DND-41 (cell line): ENCODE results near the gene C18orf63.

Source experiments
- ATAC-seq: fragments of 200-7000 bp; cut with Tn5 transposase; 3 replicates; pipeline ENCODE4 v1.9.1; 2021; ENCODE audit warnings: low read depth; ENCODE audit not compliant: insufficient read depth
- DNase-seq: peaks from one replicate; pipeline ENCODE4 v3.0.0-alpha.2; 2020
- H2AFZ ChIP-seq: 2 replicates; pipeline ENCODE4 v1.6.0; 2012; ENCODE audit warnings: low read depth, low read length
- H3K27ac ChIP-seq: 2 replicates; pipeline ENCODE4 v1.5.1; 2012; ENCODE audit warnings: low read length, inconsistent platforms
- H3K27me3 ChIP-seq: fragments of 200-600 bp; sonication (generic); 2 replicates; pipeline ENCODE4 v1.6.0; 2012; ENCODE audit warnings: low read length, mild to moderate bottlenecking, inconsistent platforms; ENCODE audit not compliant: insufficient read depth, poor library complexity
- H3K36me3 ChIP-seq: 2 replicates; pipeline ENCODE4 v1.5.1; 2012; ENCODE audit warnings: low read length, inconsistent platforms; ENCODE audit not compliant: insufficient read depth
- H3K4me1 ChIP-seq: 2 replicates; pipeline ENCODE4 v1.5.1; 2012; ENCODE audit warnings: mild to moderate bottlenecking, low read length; ENCODE audit not compliant: insufficient read depth
- H3K4me2 ChIP-seq: 2 replicates; pipeline ENCODE4 v1.6.0; 2012; ENCODE audit warnings: mild to moderate bottlenecking, moderate library complexity, low read length, inconsistent platforms; ENCODE audit not compliant: insufficient read depth
- H3K4me3 ChIP-seq, 2 experiments: fragments of 200-600 bp in 1 of 2; shearing (Covaris generic) in 1 of 2; 2 replicates each; pipeline ENCODE4 v1.5.1; 2012 to 2016; ENCODE audit warnings: inconsistent platforms in 2 of 2, low read length in 2 of 2, mild to moderate bottlenecking in 2 of 2, low read depth in 1 of 2, moderate library complexity in 1 of 2
- H3K79me2 ChIP-seq: 2 replicates; pipeline ENCODE4 v1.6.0; 2012; ENCODE audit warnings: low read length, inconsistent platforms; ENCODE audit not compliant: insufficient read depth
- H3K9ac ChIP-seq: 2 replicates; pipeline ENCODE4 v1.6.0; 2012; ENCODE audit warnings: low read depth, mild to moderate bottlenecking, inconsistent platforms, low read length, moderate library complexity
- H3K9me3 ChIP-seq: 2 replicates; pipeline ENCODE4 v1.5.1; 2012; ENCODE audit warnings: low read length, moderate library complexity, mild to moderate bottlenecking, inconsistent platforms; ENCODE audit not compliant: insufficient read depth, severe bottlenecking
- H4K20me1 ChIP-seq: 2 replicates; pipeline ENCODE4 v1.6.0; 2012; ENCODE audit warnings: low read length; ENCODE audit not compliant: insufficient read depth
- CTCF ChIP-seq: IDR thresholded peaks from 2 replicates; pipeline ENCODE4 v1.5.1; 2012; ENCODE audit warnings: borderline replicate concordance, low read length, moderate library complexity, mild to moderate bottlenecking; ENCODE audit not compliant: poor library complexity, severe bottlenecking; ENCODE audit errors: extremely low read depth
- EZH2 ChIP-seq: IDR thresholded peaks from 3 replicates; pipeline ENCODE4 v1.6.1; 2012; ENCODE audit warnings: borderline replicate concordance, low read depth, mild to moderate bottlenecking, moderate library complexity, low read length, inconsistent platforms; ENCODE audit not compliant: severe bottlenecking

C18orf63 gene

GRCh38 chr18:74281980-74282754, 33.5 kb upstream of the C18orf63 start:
- H2AFZ ChIP-seq = no peak overlapping the region
- no peak overlapping the region for H3K4me3 ChIP-seq
- H3K4me1 ChIP-seq = peaks cover 2% of the 10 kb centered on the region; the same call in 1 of the 2 replicates
- no peak overlapping the region for H3K27ac ChIP-seq
- peaks cover 20% of the 10 kb centered on the region; the same call in 1 of the 2 replicates for H4K20me1 ChIP-seq
- H3K79me2 ChIP-seq = peaks cover 7% of the 10 kb centered on the region; the same call in 1 of the 2 replicates
- H3K9me3 ChIP-seq = no peaks in the 10 kb centered on the region
- TF ChIP-seq EZH2 = no peak
- ATAC-seq (peak; percentile 19; the same call in 2 of the 3 replicates), DNase-seq (no peak)
- no peaks in the 10 kb centered on the region for H3K36me3 ChIP-seq
- no peak overlapping the region for H3K9ac ChIP-seq
- H3K4me2 ChIP-seq = no peak overlapping the region
- H3K27me3 ChIP-seq = peaks cover 8% of the 10 kb centered on the region

GRCh38 chr18:74282755-74283554, 32.7 kb upstream of the C18orf63 start:
- TF ChIP-seq CTCF = no peak
- TF ChIP-seq EZH2 = no peak
- DNase-seq = no peak
- Histone ChIP-seq H3K4me3 (no peak overlapping the region), H3K4me1 (peaks cover 4% of the 10 kb centered on the region; the same call in 1 of the 2 replicates), H2AFZ (no peak overlapping the region), H4K20me1 (peaks cover 17% of the 10 kb centered on the region; the same call in 1 of the 2 replicates), H3K4me2 (no peak overlapping the region), H3K9ac (no peak overlapping the region), H3K27me3 (peaks cover 11% of the 10 kb centered on the region), H3K79me2 (peaks cover 7% of the 10 kb centered on the region; the same call in 1 of the 2 replicates), H3K36me3 (no peaks in the 10 kb centered on the region), H3K27ac (no peak overlapping the region), H3K9me3 (no peaks in the 10 kb centered on the region)
- ATAC-seq = no peak

- no peak overlapping the region for H3K9ac ChIP-seq
- ATAC-seq = no peak
- H3K27ac ChIP-seq = no peak overlapping the region
Measured at GRCh38 chr18:74283646-74284045, 32.0 kb upstream of the C18orf63 start.

More at GRCh38 chr18:74283646-74284045, 32.0 kb upstream of the C18orf63 start:
- no peak for TF ChIP-seq EZH2
- TF ChIP-seq CTCF = no peak
- Histone ChIP-seq H2AFZ (no peak overlapping the region), H3K4me1 (peaks cover 4% of the 10 kb centered on the region; the same call in 1 of the 2 replicates), H4K20me1 (peaks cover 17% of the 10 kb centered on the region; the same call in 1 of the 2 replicates), H3K9me3 (no peaks in the 10 kb centered on the region), H3K27me3 (peaks cover 13% of the 10 kb centered on the region), H3K79me2 (peaks cover 7% of the 10 kb centered on the region; the same call in 1 of the 2 replicates), H3K36me3 (no peaks in the 10 kb centered on the region), H3K4me2 (no peak overlapping the region), H3K4me3 (no peak overlapping the region)
- no peak for DNase-seq
